ENCODE data around the gene DUSP12. TPM values are rescaled to one million over a fixed set of nuclear protein-coding genes. Genes with fewer than 3 reads are reported as not detected.

The DUSP12 gene
- total RNA-seq, 1 donor from 2014 or later = 21.8 TPM

GRCh38 chr1:161790587-161791317 is 41.2 kb downstream of the DUSP12 start:
- no peak for TF ChIP-seq CTCF (IDR thresholded peaks at IDR 0.05)
- no peak overlapping the region for H3K27ac Mint-ChIP-seq (ENCODE audit: unreplicated experiment)
- peaks cover 33% of the 10 kb centered on the region for H3K36me3 Mint-ChIP-seq (ENCODE audit: unreplicated experiment)
- H3K4me3 Mint-ChIP-seq (ENCODE audit: unreplicated experiment) = no peak overlapping the region
- H3K4me1 Mint-ChIP-seq (ENCODE audit: unreplicated experiment) = peaks cover 4% of the 10 kb centered on the region
- no peak for DNase-seq (ENCODE audit: extremely low spot score, unreplicated experiment)
- H3K27me3 Mint-ChIP-seq (ENCODE audit: unreplicated experiment) = no peaks in the 10 kb centered on the region
- no peaks in the 10 kb centered on the region for H3K9me3 Mint-ChIP-seq (ENCODE audit: unreplicated experiment)

- TF ChIP-seq CTCF (IDR thresholded peaks at IDR 0.05) = no peak
- DNase-seq (ENCODE audit: extremely low spot score, unreplicated experiment) = no peak
- Mint-ChIP-seq H3K4me3 (ENCODE audit: unreplicated experiment) (no peak overlapping the region), H3K9me3 (ENCODE audit: unreplicated experiment) (no peaks in the 10 kb centered on the region), H3K27me3 (ENCODE audit: unreplicated experiment) (no peaks in the 10 kb centered on the region), H3K27ac (ENCODE audit: unreplicated experiment) (no peak overlapping the region), H3K4me1 (ENCODE audit: unreplicated experiment) (peaks cover 4% of the 10 kb centered on the region), H3K36me3 (ENCODE audit: unreplicated experiment) (peaks cover 26% of the 10 kb centered on the region)
Observed at GRCh38 chr1:161791904-161792655, 42.5 kb downstream of the DUSP12 start.

- DNase-seq (ENCODE audit: extremely low spot score, unreplicated experiment) = no peak
- Mint-ChIP-seq H3K4me3 (ENCODE audit: unreplicated experiment) (no peak overlapping the region), H3K27me3 (ENCODE audit: unreplicated experiment) (no peaks in the 10 kb centered on the region), H3K9me3 (ENCODE audit: unreplicated experiment) (no peaks in the 10 kb centered on the region), H3K27ac (ENCODE audit: unreplicated experiment) (no peak overlapping the region), H3K4me1 (ENCODE audit: unreplicated experiment) (peaks cover 4% of the 10 kb centered on the region), H3K36me3 (ENCODE audit: unreplicated experiment) (peaks cover 30% of the 10 kb centered on the region)
- TF ChIP-seq CTCF (IDR thresholded peaks at IDR 0.05) = peak; percentile 77
Observed at GRCh38 chr1:161792740-161793139, 43.2 kb downstream of the DUSP12 start.

GRCh38 chr1:161799792-161800191 is 50.2 kb downstream of the DUSP12 start:
- no peak for DNase-seq (ENCODE audit: extremely low spot score, unreplicated experiment)
- Mint-ChIP-seq H3K27ac (ENCODE audit: unreplicated experiment) (no peak overlapping the region), H3K4me3 (ENCODE audit: unreplicated experiment) (no peak overlapping the region), H3K36me3 (ENCODE audit: unreplicated experiment) (peaks cover 36% of the 10 kb centered on the region), H3K27me3 (ENCODE audit: unreplicated experiment) (no peaks in the 10 kb centered on the region), H3K4me1 (ENCODE audit: unreplicated experiment) (no peaks in the 10 kb centered on the region), H3K9me3 (ENCODE audit: unreplicated experiment) (no peaks in the 10 kb centered on the region)
- no peak for TF ChIP-seq CTCF (IDR thresholded peaks at IDR 0.05)

- no peak overlapping the region for H3K27ac Mint-ChIP-seq (ENCODE audit: unreplicated experiment)
- H3K9me3 Mint-ChIP-seq (ENCODE audit: unreplicated experiment) = no peaks in the 10 kb centered on the region
- H3K36me3 Mint-ChIP-seq (ENCODE audit: unreplicated experiment) = peaks cover 36% of the 10 kb centered on the region
- TF ChIP-seq CTCF (IDR thresholded peaks at IDR 0.05) = no peak
- H3K4me3 Mint-ChIP-seq (ENCODE audit: unreplicated experiment) = no peak overlapping the region
- peaks cover 19% of the 10 kb centered on the region for H3K4me1 Mint-ChIP-seq (ENCODE audit: unreplicated experiment)
- H3K27me3 Mint-ChIP-seq (ENCODE audit: unreplicated experiment) = no peaks in the 10 kb centered on the region
- no peak for DNase-seq (ENCODE audit: extremely low spot score, unreplicated experiment)
Observed at GRCh38 chr1:161801955-161802354, 52.4 kb downstream of the DUSP12 start.

Measured in osteocyte (in vitro differentiated cells).